GM13976 (cell line): ENCODE data around the gene CNBD2.
"Not testable (repeated sequence)": the region's sequence is repeated elsewhere in the genome, so short reads cannot be mapped to it uniquely, and the experiment has no call there.

Experiments
- DNase-seq: peaks from one replicate; pipeline ENCODE4 v3.0.0; 2012; ENCODE audit warnings: low spot score
- in situ Hi-C: fragments of 300-500 bp; cut with MboI; formaldehyde crosslinking; loops from one replicate; pipeline ENCODE4 v1.12.0; 2022; ENCODE audit warnings: low sequenced_read_pairs, mixed read lengths, inconsistent platforms; ENCODE audit not compliant: unreplicated experiment
- TF ChIP-seq, protein P1 (sequence below): IDR thresholded peaks from 2 replicates; pipeline ENCODE4 v1.5.1; 2012; ENCODE audit warnings: borderline replicate concordance, mild to moderate bottlenecking; ENCODE audit not compliant: insufficient read depth; ENCODE audit errors: extremely low read depth, missing control alignments, control extremely low read depth

The CNBD2 gene

DNA sequence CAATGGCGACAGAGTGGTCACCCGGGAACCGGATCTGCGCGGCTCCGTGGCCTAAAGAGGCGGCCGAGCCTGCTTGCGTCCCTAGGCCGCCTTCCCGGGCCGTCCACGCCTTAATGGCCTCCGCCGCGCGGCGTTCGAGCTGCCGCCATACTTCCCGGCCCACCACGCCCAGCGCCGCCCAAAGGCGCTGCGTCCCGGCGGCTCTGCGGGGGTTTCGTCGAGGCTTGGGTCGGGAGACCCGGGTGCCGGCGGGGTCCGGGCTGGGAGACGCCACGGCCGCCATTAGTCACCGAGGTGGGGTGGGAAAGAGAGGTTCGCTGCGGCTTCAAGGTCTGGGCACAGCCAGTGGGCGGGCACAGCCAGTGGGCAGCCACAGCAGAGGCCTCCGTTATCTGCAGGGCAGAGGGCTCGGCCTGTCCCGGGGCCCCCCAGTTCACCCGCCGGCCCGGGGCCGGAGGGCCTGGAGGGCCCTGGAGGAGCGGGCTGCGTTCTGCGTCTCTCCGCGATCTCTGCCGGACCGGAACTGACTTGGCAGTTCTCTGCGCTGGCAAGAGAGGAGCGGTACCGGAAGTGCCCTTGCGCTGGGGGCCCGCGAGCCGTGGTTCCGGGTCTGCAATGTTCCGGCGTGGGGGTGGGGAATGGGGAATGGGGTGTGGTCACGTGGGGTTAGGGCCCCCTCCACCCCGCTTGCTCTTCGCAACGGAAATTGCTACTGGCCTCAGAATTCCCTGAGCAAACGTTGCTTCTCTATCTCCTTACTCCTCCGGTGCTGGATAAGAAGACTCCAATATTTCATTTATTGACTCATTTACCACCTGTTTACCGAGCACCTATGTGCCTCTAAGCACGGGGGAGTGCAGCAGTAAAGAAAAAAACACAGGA is 82.3 kb downstream of the CNBD2 start:
- in situ Hi-C loops = no loop called here
- DNase-seq = peak; percentile 91
- TF ChIP-seq, protein P1, sequence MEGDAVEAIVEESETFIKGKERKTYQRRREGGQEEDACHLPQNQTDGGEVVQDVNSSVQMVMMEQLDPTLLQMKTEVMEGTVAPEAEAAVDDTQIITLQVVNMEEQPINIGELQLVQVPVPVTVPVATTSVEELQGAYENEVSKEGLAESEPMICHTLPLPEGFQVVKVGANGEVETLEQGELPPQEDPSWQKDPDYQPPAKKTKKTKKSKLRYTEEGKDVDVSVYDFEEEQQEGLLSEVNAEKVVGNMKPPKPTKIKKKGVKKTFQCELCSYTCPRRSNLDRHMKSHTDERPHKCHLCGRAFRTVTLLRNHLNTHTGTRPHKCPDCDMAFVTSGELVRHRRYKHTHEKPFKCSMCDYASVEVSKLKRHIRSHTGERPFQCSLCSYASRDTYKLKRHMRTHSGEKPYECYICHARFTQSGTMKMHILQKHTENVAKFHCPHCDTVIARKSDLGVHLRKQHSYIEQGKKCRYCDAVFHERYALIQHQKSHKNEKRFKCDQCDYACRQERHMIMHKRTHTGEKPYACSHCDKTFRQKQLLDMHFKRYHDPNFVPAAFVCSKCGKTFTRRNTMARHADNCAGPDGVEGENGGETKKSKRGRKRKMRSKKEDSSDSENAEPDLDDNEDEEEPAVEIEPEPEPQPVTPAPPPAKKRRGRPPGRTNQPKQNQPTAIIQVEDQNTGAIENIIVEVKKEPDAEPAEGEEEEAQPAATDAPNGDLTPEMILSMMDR = no peak

GRCh38 chr20:36051318-36052116 is 83.1 kb downstream of the CNBD2 start:
- TF ChIP-seq, protein P1 = no peak
- in situ Hi-C loops = no loop called here
- no peak for DNase-seq

DNA sequence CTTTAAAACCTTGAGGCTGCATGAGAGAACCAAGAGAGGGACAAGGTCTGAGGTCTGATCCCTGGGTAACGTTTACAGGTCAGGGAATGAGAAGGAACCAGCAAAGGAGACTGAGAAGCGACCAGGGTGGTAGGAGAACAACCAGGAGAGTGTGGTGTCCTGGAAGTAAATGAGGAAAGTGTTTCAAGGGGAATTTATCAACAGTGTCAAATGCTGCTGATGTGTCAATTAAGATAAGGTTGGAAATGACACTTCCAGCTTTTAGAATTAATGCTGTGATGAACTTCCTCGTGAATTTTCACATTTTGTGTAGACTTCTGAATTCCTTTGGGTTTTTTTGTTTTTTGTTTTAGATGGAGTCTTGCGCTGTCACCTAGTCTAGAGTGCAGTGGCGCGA is 83.7 kb downstream of the CNBD2 start:
- in situ Hi-C loops = no loop called here
- DNase-seq = no peak
- TF ChIP-seq, protein P1 = no peak

- DNase-seq, in situ Hi-C loops: not testable (repeated sequence)
These were observed 85.6 kb downstream of the CNBD2 start for GRCh38 chr20:36053863-36054518.

DNA sequence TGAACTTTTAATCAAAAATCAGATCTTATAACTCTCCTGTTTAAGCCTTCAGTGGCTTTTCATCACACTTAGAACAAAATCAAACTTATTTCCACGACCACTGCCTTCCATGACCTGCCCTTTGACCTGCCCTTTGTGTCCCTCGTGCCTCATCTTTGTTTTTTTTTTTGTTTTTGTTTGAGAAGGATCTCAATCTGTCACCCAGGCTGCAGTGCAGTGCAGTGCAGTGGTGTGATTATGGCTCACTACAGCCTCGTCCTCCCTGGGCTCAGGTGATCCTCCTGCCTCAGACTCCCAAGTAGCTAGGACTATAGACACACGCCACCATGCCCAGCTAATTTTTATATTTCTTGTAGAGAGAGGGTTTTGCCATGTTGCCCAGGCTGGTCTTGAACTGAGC is 86.8 kb downstream of the CNBD2 start:
- in situ Hi-C loops = no loop called here
- TF ChIP-seq, protein P1 = no peak

GRCh38 chr20:36060676-36061075 is 92.3 kb downstream of the CNBD2 start:
- in situ Hi-C loops = no loop called here
- TF ChIP-seq, protein P1 = no peak
- DNase-seq = no peak

More for the DNA sequence above, 86.8 kb downstream of the CNBD2 start:
- DNase-seq = no peak
